DND-41 (cell line): Measurements from ENCODE around the gene PHF1.

Experiments
- EZH2 ChIP-seq: IDR thresholded peaks from 3 replicates; pipeline ENCODE4 v1.6.1; 2012; ENCODE audit warnings: borderline replicate concordance, low read depth, mild to moderate bottlenecking, moderate library complexity, low read length, inconsistent platforms; ENCODE audit not compliant: severe bottlenecking
- TF ChIP-seq, protein P1 (sequence below): IDR thresholded peaks from 2 replicates; pipeline ENCODE4 v1.5.1; 2012; ENCODE audit warnings: borderline replicate concordance, low read length, moderate library complexity, mild to moderate bottlenecking; ENCODE audit not compliant: poor library complexity, severe bottlenecking; ENCODE audit errors: extremely low read depth

DNA sequence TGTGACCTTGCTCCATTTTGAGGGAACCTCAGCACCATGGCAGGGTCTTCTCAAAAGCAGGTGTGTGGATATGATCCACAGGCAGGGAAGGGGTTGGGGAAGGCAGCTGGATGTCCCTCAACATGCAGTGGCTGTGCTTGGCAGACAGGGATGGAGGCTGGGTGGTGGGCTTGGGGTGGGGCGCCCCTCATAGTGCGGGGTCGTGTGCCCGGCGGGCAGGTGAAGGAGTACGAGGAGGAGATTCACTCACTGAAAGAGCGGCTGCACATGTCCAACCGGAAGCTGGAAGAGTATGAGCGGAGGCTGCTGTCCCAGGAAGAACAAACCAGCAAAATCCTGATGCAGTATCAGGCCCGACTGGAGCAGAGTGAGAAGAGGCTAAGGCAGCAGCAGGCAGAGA lies 35.5 kb downstream of the PHF1 start:
- TF ChIP-seq, protein P1, sequence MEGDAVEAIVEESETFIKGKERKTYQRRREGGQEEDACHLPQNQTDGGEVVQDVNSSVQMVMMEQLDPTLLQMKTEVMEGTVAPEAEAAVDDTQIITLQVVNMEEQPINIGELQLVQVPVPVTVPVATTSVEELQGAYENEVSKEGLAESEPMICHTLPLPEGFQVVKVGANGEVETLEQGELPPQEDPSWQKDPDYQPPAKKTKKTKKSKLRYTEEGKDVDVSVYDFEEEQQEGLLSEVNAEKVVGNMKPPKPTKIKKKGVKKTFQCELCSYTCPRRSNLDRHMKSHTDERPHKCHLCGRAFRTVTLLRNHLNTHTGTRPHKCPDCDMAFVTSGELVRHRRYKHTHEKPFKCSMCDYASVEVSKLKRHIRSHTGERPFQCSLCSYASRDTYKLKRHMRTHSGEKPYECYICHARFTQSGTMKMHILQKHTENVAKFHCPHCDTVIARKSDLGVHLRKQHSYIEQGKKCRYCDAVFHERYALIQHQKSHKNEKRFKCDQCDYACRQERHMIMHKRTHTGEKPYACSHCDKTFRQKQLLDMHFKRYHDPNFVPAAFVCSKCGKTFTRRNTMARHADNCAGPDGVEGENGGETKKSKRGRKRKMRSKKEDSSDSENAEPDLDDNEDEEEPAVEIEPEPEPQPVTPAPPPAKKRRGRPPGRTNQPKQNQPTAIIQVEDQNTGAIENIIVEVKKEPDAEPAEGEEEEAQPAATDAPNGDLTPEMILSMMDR, result no peak
- TF ChIP-seq EZH2, result no peak
